K562 (cell line): ENCODE results near the gene SETD3.

Source experiments
- ARID1B ChIP-seq: fragments of 450-650 bp; IDR thresholded peaks from 2 replicates; pipeline ENCODE4 v1.6.1; 2016; ENCODE audit warnings: antibody characterized with exemption, mild to moderate bottlenecking, inconsistent platforms
- HCFC1 ChIP-seq: IDR thresholded peaks from 2 replicates; pipeline ENCODE4 v1.6.1; 2012; ENCODE audit warnings: low read depth, low read length, improper control_type of control experiment
- ZNF12 ChIP-seq: sonication (generic); formaldehyde crosslinking; IDR thresholded peaks from 2 replicates; pipeline ENCODE4 v1.4.0; 2020; ENCODE audit warnings: mild to moderate bottlenecking, missing genetic modification reagents
- ZNF124 ChIP-seq: sonication (generic); formaldehyde crosslinking; IDR thresholded peaks from 2 replicates; pipeline ENCODE4 v1.8.1; 2022; ENCODE audit warnings: missing genetic modification reagents
- ZNF143 ChIP-seq: sonication (generic); formaldehyde crosslinking; IDR thresholded peaks from 2 replicates; pipeline ENCODE4 v1.9.0; 2022; ENCODE audit warnings: mild to moderate bottlenecking, missing genetic modification reagents
- TF ChIP-seq, protein P1 (sequence below), 3 experiments: IDR thresholded peaks in 2 of 3; conservative IDR thresholded peaks in 1 of 3; 2 replicates each; pipeline ENCODE4 v1.5.1; 2011 to 2012; ENCODE audit warnings: low read length in 3 of 3, mild to moderate bottlenecking in 3 of 3, control low read depth in 2 of 3, improper control_type of control experiment in 1 of 3, inconsistent platforms in 1 of 3, low read depth in 1 of 3, mixed read lengths in 1 of 3, moderate library complexity in 1 of 3; ENCODE audit not compliant: insufficient read depth in 2 of 3
- TF ChIP-seq, protein P2 (sequence below): sonication (generic); IDR thresholded peaks from 2 replicates; pipeline ENCODE4 v1.6.1; 2016

GRCh38 chr14:99408971-99409289 lies 71.7 kb downstream of the SETD3 start:
- TF ChIP-seq ZNF124 (CRISPR knock-in tag) (no peak), ARID1B (no peak), ZNF12 (CRISPR knock-in tag) (no peak), HCFC1 (no peak), ZNF143 (no peak)
- TF ChIP-seq, protein P1, sequence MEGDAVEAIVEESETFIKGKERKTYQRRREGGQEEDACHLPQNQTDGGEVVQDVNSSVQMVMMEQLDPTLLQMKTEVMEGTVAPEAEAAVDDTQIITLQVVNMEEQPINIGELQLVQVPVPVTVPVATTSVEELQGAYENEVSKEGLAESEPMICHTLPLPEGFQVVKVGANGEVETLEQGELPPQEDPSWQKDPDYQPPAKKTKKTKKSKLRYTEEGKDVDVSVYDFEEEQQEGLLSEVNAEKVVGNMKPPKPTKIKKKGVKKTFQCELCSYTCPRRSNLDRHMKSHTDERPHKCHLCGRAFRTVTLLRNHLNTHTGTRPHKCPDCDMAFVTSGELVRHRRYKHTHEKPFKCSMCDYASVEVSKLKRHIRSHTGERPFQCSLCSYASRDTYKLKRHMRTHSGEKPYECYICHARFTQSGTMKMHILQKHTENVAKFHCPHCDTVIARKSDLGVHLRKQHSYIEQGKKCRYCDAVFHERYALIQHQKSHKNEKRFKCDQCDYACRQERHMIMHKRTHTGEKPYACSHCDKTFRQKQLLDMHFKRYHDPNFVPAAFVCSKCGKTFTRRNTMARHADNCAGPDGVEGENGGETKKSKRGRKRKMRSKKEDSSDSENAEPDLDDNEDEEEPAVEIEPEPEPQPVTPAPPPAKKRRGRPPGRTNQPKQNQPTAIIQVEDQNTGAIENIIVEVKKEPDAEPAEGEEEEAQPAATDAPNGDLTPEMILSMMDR (IDR thresholded peaks at IDR 0.05 in 2 of 3, conservative IDR thresholded peaks at IDR 0.05 in 1 of 3; ENCODE audit: insufficient read depth in 2 of 3, low read depth in 1 of 3, low read length in 3 of 3), result no peak
- TF ChIP-seq, protein P2, sequence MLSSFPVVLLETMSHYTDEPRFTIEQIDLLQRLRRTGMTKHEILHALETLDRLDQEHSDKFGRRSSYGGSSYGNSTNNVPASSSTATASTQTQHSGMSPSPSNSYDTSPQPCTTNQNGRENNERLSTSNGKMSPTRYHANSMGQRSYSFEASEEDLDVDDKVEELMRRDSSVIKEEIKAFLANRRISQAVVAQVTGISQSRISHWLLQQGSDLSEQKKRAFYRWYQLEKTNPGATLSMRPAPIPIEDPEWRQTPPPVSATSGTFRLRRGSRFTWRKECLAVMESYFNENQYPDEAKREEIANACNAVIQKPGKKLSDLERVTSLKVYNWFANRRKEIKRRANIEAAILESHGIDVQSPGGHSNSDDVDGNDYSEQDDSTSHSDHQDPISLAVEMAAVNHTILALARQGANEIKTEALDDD, result no peak
